HUES64 (cell line): ENCODE data around the gene PGLYRP4.

ENCODE experiments used
- H3K27ac ChIP-seq: 2 replicates; pipeline ENCODE4 v1.7.0; 2013; ENCODE audit warnings: low read depth, low read length, inconsistent platforms
- H3K27me3 ChIP-seq: 2 replicates; pipeline ENCODE4 v1.6.1; 2013; ENCODE audit warnings: mild to moderate bottlenecking, low read length; ENCODE audit not compliant: insufficient read depth
- H3K36me3 ChIP-seq: 2 replicates; pipeline ENCODE4 v1.6.1; 2013; ENCODE audit warnings: mild to moderate bottlenecking, low read length; ENCODE audit not compliant: insufficient read depth
- H3K4me1 ChIP-seq: 2 replicates; pipeline ENCODE4 v1.6.1; 2013; ENCODE audit warnings: mild to moderate bottlenecking, low read length, moderate library complexity; ENCODE audit not compliant: insufficient read depth
- H3K4me3 ChIP-seq: 2 replicates; pipeline ENCODE4 v1.5.1; 2013; ENCODE audit warnings: mild to moderate bottlenecking, low read length, moderate library complexity
- H3K9ac ChIP-seq: 2 replicates; pipeline ENCODE4 v1.6.1; 2013; ENCODE audit warnings: mild to moderate bottlenecking, low read depth, low read length
- H3K9me3 ChIP-seq: 2 replicates; pipeline ENCODE4 v1.6.1; 2013; ENCODE audit warnings: low read depth, low read length; ENCODE audit not compliant: insufficient read depth
- WGBS: fragments of 150-250, 120-280 bp; methylation state at CpG from one replicate; pipeline ENCODE4 v1.1.7; 2013; ENCODE audit warnings: missing lambda C conversion rate; 5-methylcytosine and 5-hydroxymethylcytosine counted together

PGLYRP4 gene

DNA sequence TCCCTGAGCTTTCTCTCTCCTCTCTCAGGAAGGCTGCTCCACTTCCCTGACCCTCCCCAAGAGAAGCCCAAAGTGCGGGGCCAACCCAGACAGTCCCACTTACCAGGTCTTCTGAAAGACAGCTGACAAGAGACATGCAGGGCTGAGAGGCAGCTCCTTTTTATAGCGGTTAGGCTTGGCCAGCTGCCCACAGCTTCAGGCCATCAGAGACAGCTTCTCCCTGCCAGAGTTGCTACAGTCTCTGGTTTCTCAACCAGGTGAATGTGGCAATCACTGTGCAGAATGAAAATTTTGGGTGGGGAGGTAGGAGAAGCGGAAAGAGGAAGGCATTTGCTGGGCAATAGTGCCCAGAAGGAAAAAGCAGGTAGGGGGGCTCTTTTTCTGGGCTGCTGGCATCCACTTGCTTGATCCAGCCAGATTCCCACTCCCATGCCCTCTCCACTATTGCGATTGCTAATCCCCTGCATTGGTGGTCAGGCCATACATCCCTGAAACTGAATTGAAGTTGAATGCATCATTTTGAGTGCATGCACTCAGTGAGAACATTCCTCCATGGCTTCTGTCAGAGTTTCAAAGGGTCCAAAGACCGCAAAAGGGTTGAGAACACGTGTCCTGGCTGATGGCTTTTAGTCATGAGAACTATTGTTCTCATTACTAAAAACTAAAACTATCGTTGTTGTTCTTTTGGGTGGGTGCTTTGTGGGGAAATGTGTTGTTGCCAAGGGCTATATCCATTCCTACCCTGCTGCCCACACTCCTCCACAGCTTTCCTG is 42.5 kb upstream of the PGLYRP4 start, which contains the start of gene S100A8:
TSS of gene S100A8 (minus strand) at position 136 of the 773 bp plus-strand sequence. CDS start 538 bp downstream, outside the sequence.
- 87% methylated on average over 6 of the region's 7 CpGs for WGBS

DNA sequence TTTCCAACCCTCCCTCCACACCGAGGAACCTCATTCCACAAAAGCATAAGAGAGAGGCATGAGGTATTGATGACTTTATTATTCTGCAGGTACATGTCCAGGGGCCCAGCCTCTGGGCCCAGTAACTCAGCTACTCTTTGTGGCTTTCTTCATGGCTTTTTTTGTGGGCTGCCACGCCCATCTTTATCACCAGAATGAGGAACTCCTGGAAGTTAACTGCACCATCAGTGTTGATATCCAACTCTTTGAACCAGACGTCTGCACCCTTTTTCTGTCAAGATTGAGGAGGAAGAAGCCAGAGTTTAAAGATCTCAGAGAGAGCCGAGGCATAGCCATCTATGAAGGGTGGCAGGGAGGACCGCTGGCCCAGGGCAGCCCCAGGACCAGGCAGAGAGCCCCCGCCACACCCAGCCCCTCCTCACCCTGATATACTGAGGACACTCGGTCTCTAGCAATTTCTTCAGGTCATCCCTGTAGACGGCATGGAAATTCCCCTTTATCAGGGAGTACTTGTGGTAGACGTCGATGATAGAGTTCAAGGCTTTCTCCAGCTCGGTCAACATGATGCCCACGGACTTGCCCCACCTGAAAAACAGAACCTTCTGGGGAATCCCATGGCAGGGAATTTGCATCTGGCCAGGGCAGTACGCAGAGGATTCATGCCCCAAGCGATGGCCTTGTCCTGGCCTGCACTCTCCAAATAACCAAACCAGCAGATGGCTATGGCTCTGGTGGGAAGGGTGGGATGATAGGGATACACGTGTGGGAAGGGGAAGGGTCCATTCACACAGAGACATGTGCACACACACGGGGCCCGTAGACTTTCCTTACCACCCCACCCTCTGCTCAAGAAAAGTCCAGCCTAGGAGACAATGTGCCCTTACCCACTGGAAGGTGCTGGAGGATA is 41.6 kb upstream of the PGLYRP4 start:
- Histone ChIP-seq H3K4me3 (no peak overlapping the region), H3K27ac (no peak overlapping the region), H3K27me3 (no peaks in the 10 kb centered on the region), H3K4me1 (no peaks in the 10 kb centered on the region), H3K9me3 (no peaks in the 10 kb centered on the region), H3K9ac (no peak overlapping the region), H3K36me3 (no peaks in the 10 kb centered on the region)
- 88% methylated on average over 15 of the region's 17 CpGs for WGBS

More for the DNA sequence above, 42.5 kb upstream of the PGLYRP4 start, which contains the start of gene S100A8:
- H3K4me3 ChIP-seq, result no peak within 1 kb of the TSS
- no peaks in the 10 kb centered on the region for H3K27me3 ChIP-seq
- no peaks in the 10 kb centered on the region for H3K4me1 ChIP-seq
- H3K9me3 ChIP-seq, result no peaks in the 10 kb centered on the region
- no peak within 1 kb of the TSS for H3K27ac ChIP-seq
- H3K9ac ChIP-seq, result no peak within 1 kb of the TSS
- no peaks in the 10 kb centered on the region for H3K36me3 ChIP-seq

DNA sequence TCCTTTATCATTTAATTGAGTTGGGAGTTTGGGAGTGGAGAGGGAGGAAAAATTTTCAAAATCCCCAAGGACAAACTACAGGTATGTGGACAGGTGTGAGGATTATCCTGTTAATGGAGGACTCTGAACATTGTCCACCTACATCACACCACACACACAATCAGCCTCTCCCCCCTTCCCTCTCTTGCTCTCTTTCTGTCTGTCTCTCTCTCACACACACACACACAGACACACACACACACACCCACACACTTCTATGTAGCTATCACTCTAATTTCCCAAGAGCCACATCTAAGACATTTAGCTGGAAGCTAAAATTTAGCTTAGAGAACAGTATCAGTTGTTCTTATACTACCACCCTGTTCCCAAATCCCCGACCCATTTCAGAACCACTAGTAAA is 40.8 kb upstream of the PGLYRP4 start:
- no peak overlapping the region for H3K27ac ChIP-seq
- no peaks in the 10 kb centered on the region for H3K36me3 ChIP-seq
- H3K27me3 ChIP-seq, result no peaks in the 10 kb centered on the region
- WGBS, result 100% methylated on average over 1 of the region's 1 CpG
- no peaks in the 10 kb centered on the region for H3K4me1 ChIP-seq
- H3K4me3 ChIP-seq, result no peak overlapping the region
- no peak overlapping the region for H3K9ac ChIP-seq
- H3K9me3 ChIP-seq, result no peaks in the 10 kb centered on the region

DNA sequence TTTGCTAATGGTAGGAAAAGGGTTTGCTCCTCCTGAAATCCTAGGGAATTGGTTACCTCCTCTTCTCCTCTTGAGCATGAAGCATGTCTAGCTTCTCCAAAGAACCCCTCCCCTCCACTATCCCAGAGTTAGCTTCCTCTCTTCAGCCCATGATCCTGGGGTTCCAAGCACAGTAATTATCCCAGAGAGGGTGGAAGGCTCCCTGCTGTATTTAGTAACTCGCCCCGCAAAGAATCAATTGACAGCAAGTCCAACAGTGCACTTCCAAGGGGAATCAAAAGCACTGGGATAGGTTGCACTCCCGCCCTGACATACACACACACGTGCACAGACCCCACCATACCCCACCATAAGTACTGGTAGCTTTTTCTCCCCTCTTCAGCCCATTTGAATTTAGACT is 39.1 kb upstream of the PGLYRP4 start:
- WGBS, result 85% methylated on average over 4 of the region's 4 CpGs
- H3K27ac ChIP-seq, result no peak overlapping the region

DNA sequence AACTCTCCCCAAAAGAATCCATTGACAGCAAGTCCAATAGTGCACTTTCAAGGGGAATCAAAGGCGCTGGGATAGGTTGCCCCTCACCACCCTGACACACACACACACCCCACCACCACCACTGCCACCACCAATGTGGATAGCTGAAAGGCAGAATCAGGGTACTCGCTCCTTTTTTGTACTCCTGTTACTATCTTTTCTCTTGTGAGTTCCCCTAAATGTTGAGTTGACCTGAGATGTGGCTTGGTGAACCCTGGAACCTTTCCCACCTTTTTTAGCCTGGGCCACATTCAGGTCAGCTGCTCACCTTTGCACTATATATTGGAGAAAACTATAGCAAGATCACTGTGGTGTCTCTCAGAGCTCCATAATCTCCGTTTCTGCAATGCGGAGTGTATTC is 38.4 kb upstream of the PGLYRP4 start:
- 86% methylated on average over 4 of the region's 4 CpGs for WGBS

More for the DNA sequence above, 39.1 kb upstream of the PGLYRP4 start:
- Histone ChIP-seq H3K9me3 (no peaks in the 10 kb centered on the region), H3K27me3 (no peaks in the 10 kb centered on the region), H3K4me1 (no peaks in the 10 kb centered on the region), H3K36me3 (no peaks in the 10 kb centered on the region), H3K9ac (no peak overlapping the region), H3K4me3 (no peak overlapping the region)

DNA sequence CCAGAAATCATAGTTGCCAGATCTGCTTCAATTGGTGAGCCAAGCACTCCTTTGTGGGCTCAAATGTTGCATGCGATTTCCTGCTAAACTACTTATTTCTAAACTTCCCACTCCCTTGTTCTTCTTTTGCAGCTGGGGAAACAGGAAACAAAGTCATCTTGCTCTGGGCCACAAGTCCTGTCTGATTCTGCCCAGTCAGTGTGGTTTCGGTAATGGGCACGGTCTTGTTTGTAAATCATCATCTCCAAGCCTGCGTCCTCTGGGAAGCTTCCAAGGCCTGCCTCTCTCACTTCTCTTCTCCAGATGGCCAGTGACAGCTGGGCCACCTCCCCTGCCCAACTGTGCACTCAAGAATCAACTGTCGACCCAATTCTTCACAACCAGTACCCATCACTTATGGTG is 37.9 kb upstream of the PGLYRP4 start:
- H3K27me3 ChIP-seq, result no peaks in the 10 kb centered on the region
- H3K9ac ChIP-seq, result no peak overlapping the region
- no peak overlapping the region for H3K4me3 ChIP-seq
- WGBS, result 92% methylated on average over 5 of the region's 5 CpGs
- no peaks in the 10 kb centered on the region for H3K9me3 ChIP-seq
- no peaks in the 10 kb centered on the region for H3K4me1 ChIP-seq
- H3K27ac ChIP-seq, result no peak overlapping the region
- no peaks in the 10 kb centered on the region for H3K36me3 ChIP-seq

More for the DNA sequence above, 38.4 kb upstream of the PGLYRP4 start:
- H3K27me3 ChIP-seq, result no peaks in the 10 kb centered on the region
- no peak overlapping the region for H3K9ac ChIP-seq
- no peak overlapping the region for H3K27ac ChIP-seq
- no peak overlapping the region for H3K4me3 ChIP-seq
- H3K4me1 ChIP-seq, result no peaks in the 10 kb centered on the region
- H3K36me3 ChIP-seq, result no peaks in the 10 kb centered on the region
- H3K9me3 ChIP-seq, result no peaks in the 10 kb centered on the region

DNA sequence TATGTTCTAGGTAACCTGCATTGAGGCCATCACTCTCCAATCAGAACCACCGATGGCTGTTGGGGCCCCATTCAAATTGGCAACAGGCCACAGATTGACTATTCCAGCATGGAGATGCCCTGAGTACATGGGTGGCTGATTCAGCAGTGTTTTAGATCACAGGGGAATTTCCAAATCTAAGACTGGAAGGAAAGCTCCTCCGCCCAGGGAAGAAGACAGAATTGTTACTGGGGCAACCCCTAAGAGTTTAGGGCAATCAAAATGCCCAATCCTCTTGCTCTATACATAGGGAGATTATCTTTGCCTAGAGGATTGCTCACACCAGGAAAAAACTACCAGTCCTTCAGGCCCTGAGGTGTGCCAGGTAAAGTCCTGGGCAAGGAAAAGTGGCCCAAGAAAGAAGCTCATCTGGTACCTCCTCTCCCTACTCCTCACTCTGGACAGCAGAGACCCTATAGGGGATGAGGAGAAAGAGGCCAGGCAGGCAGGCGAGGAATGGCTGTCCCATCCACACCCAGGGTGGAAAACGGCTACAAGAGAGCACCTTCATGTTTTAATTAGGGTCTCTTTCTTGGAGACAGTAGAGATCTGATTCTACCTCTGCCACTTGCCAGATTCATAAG is 36.4 kb upstream of the PGLYRP4 start:
- 86% methylated on average over 4 of the region's 4 CpGs for WGBS
- H3K9me3 ChIP-seq, result no peaks in the 10 kb centered on the region
- no peak overlapping the region for H3K4me3 ChIP-seq
- H3K9ac ChIP-seq, result no peak overlapping the region
- no peaks in the 10 kb centered on the region for H3K4me1 ChIP-seq
- no peaks in the 10 kb centered on the region for H3K36me3 ChIP-seq
- H3K27me3 ChIP-seq, result no peaks in the 10 kb centered on the region
- H3K27ac ChIP-seq, result no peak overlapping the region

DNA sequence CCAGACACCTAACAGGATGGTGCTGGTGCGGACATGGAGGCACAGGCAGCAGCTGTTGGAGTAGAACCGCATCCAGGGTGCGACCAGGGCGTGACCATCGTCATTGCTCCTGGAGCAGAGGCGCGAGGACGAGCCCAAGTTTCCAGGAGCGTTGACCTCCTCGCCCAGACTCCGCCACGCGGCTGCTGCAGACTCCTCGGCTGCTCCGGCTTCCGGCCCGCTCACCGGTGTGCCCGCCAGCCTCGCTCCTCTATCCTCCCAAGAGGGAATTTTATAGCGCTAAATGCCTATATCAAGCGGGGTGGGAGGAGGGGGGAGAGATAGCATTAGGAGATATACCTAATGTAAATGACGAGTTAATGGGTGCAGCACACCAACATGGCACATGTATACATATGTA is 32.1 kb upstream of the PGLYRP4 start:
- Histone ChIP-seq H3K27ac (no peak overlapping the region), H3K36me3 (no peaks in the 10 kb centered on the region), H3K27me3 (no peaks in the 10 kb centered on the region), H3K9me3 (0 out of 2 replicates have a peak, but pooled peaks cover 3% of the 10 kb centered on the region), H3K4me3 (no peak overlapping the region), H3K9ac (no peak overlapping the region), H3K4me1 (no peaks in the 10 kb centered on the region)
- 95% methylated on average over 22 of the region's 23 CpGs for WGBS

DNA sequence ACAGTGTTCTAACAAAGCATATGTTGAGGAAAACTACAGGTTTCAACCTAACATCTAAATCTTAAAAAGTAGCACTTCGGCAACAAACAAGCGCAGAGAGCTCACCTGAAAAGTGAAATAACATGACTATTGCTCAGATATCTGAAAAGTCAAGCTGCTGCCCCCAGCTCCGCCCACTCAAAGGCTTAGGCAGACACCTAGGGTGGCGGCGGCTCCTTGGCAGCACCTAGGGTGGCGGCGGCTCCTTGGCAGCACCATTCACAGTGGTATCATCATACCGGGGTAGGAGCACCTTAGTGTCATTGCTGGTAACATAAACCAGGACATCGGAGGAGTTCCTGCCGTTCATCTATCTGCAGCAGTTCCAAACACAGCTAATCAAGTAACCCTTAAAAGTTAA is 30.9 kb upstream of the PGLYRP4 start:
- H3K27ac ChIP-seq, result no peak overlapping the region
- H3K4me1 ChIP-seq, result no peaks in the 10 kb centered on the region
- no peaks in the 10 kb centered on the region for H3K36me3 ChIP-seq
- H3K9me3 ChIP-seq, result 0 out of 2 replicates have a peak, but pooled peaks cover 3% of the 10 kb centered on the region
- H3K27me3 ChIP-seq, result no peaks in the 10 kb centered on the region
- 92% methylated on average over 10 of the region's 10 CpGs for WGBS
- H3K4me3 ChIP-seq, result no peak overlapping the region
- H3K9ac ChIP-seq, result no peak overlapping the region

DNA sequence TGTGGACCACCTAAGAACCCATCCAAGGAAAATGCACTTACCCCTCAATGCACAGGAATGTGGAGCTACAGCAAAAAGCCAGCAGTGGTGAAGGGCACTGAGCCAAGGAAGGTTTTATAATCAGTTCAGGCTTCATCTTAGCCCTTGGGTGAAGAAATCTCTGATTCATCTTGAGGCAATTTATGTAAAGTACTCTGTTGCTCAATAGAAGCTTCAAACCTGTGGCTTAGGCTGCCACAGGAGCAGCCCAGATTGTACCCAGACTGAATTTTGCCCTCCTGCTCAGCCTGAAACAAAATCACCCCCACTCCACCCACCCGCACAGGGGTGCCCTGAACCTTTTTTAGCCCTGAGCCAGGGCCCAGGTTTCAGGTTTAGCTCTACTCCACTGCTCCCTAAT is 26.9 kb upstream of the PGLYRP4 start, which contains the start of gene S100A12:
TSS of gene S100A12 (minus strand) at position 111 of the 400 bp plus-strand sequence. CDS start 1,029 bp downstream, outside the sequence.
- Histone ChIP-seq H3K36me3 (no peaks in the 10 kb centered on the region), H3K4me1 (no peaks in the 10 kb centered on the region), H3K9ac (no peak within 1 kb of the TSS), H3K27me3 (no peaks in the 10 kb centered on the region), H3K27ac (no peak within 1 kb of the TSS), H3K4me3 (no peak within 1 kb of the TSS), H3K9me3 (0 out of 2 replicates have a peak, but pooled peaks cover 3% of the 10 kb centered on the region)
- 89% methylated on average over 1 of the region's 1 CpG for WGBS
